Lower leg skin (tissue), 4 donors: ENCODE data around the gene UBR3. TPM values are rescaled to one million over a fixed set of nuclear protein-coding genes. Genes with fewer than 3 reads are reported as not detected.
"Not testable (repeated sequence)": the region's sequence is repeated elsewhere in the genome, so short reads cannot be mapped to it uniquely, and the experiment has no call there.

ENCODE experiments used
- DNase-seq, 2 donors: peaks; one replicate each; pipeline ENCODE4 v3.0.0-alpha.2; 2019; ENCODE audit warnings: low spot score in 2 of 2
- H3K4me3 ChIP-seq: fragments of 200-600 bp; sonication (generic); 2 replicates; pipeline ENCODE4 v1.5.1; 2017; ENCODE audit warnings: mild to moderate bottlenecking, low read depth; ENCODE audit not compliant: poor library complexity, severe bottlenecking
- POLR2A ChIP-seq, 2 donors: fragments of 450-650 bp; IDR thresholded peaks; one replicate each; pipeline ENCODE4 v1.6.1; 2016 to 2017; ENCODE audit warnings: antibody characterized with exemption in 2 of 2, mild to moderate bottlenecking in 1 of 2, moderate library complexity in 1 of 2
- WGBS, 2 donors: methylation state at CpG; one replicate each; pipeline ENCODE4 v1.1.5; 2018; 5-methylcytosine and 5-hydroxymethylcytosine counted together
- intact Hi-C: fragments of 100-400 bp; cut with DNase I; formaldehyde crosslinking; loops from one replicate; pipeline ENCODE4 v1.15.0; 2023; ENCODE audit warnings: low total_unique reads
- total RNA-seq, 4 donors: library from RNA; depleted of rRNA; stranded (reverse); fragments of >200 nt; gene quantifications; one replicate each; pipeline ENCODE4 v1.1.0, GENCODE V29; 2016
- TF ChIP-seq, protein P1 (sequence below), 3 donors: fragments of 450-650 bp; IDR thresholded peaks; one replicate each; pipeline ENCODE4 v1.5.1; 2016; ENCODE audit warnings: antibody characterized with exemption in 3 of 3, mild to moderate bottlenecking in 3 of 3, moderate library complexity in 2 of 3

Gene UBR3
- total RNA-seq, 4 donors from 2014 or later: 40.8 to 64.7 (median 50.5) TPM

GRCh38 chr2:169834401-169834800 lies 7.1 kb downstream of the UBR3 start:
- no peak overlapping the region for H3K4me3 ChIP-seq
- TF ChIP-seq, protein P1, sequence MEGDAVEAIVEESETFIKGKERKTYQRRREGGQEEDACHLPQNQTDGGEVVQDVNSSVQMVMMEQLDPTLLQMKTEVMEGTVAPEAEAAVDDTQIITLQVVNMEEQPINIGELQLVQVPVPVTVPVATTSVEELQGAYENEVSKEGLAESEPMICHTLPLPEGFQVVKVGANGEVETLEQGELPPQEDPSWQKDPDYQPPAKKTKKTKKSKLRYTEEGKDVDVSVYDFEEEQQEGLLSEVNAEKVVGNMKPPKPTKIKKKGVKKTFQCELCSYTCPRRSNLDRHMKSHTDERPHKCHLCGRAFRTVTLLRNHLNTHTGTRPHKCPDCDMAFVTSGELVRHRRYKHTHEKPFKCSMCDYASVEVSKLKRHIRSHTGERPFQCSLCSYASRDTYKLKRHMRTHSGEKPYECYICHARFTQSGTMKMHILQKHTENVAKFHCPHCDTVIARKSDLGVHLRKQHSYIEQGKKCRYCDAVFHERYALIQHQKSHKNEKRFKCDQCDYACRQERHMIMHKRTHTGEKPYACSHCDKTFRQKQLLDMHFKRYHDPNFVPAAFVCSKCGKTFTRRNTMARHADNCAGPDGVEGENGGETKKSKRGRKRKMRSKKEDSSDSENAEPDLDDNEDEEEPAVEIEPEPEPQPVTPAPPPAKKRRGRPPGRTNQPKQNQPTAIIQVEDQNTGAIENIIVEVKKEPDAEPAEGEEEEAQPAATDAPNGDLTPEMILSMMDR (IDR thresholded peaks at IDR 0.05): no peak
- no peak for TF ChIP-seq POLR2A (IDR thresholded peaks at IDR 0.05)
- intact Hi-C loops: no loop called here
- no peak for DNase-seq
- WGBS, 2 donors: 78 to 84% methylated on average over 1 of the region's 1 CpG

GRCh38 chr2:169838743-169839489 lies 11.7 kb downstream of the UBR3 start:
- TF ChIP-seq POLR2A (IDR thresholded peaks at IDR 0.05): no peak
- TF ChIP-seq, protein P1 (IDR thresholded peaks at IDR 0.05): no peak

GRCh38 chr2:169839954-169840746 lies 12.9 kb downstream of the UBR3 start:
- intact Hi-C loops: no loop called here

More at GRCh38 chr2:169838743-169839489, 11.7 kb downstream of the UBR3 start:
- no peak for DNase-seq
- no peak overlapping the region for H3K4me3 ChIP-seq
- 91 to 97% methylated on average over 2 of the region's 2 CpGs for WGBS, 2 donors
- intact Hi-C loops: no loop called here

GRCh38 chr2:169840747-169841142 lies 13.5 kb downstream of the UBR3 start:
- H3K4me3 ChIP-seq: no peak overlapping the region
- intact Hi-C loops: no loop called here
- 87 to 88% methylated on average over 2 of the region's 2 CpGs for WGBS, 2 donors
- DNase-seq: no peak
- no peak for TF ChIP-seq POLR2A (IDR thresholded peaks at IDR 0.05)
- TF ChIP-seq, protein P1 (IDR thresholded peaks at IDR 0.05): no peak

More at GRCh38 chr2:169839954-169840746, 12.9 kb downstream of the UBR3 start:
- TF ChIP-seq, protein P1 (IDR thresholded peaks at IDR 0.05): no peak
- no peak for TF ChIP-seq POLR2A (IDR thresholded peaks at IDR 0.05)
- 85 to 94% methylated on average over 10 of the region's 10 CpGs for WGBS, 2 donors
- no peak for DNase-seq
- H3K4me3 ChIP-seq: no peak overlapping the region

DNA sequence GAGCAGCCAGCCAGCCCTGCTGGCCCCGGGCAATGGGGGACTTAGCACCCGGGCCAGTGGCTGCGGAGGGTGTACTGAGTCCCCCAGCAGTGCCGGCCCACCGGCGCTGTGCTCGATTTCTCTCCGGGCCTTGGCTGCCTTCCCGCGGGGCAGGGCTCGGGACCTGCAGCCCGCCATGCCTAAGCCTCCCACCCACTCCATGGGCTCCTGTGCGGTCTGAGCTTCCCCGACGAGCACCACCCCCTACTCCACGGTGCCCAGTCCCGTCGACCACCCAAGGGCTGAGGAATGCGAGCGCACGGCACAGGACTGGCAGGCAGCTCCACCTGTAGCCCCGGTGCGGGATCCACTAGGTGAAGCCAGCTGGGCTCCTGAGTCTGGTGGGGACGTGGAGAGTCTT lies 14.4 kb downstream of the UBR3 start:
- intact Hi-C loops, DNase-seq, H3K4me3 ChIP-seq: not testable (repeated sequence)
- 97 to 99% methylated on average over 13 to 14 of the region's 24 CpGs for WGBS, 2 donors

DNA sequence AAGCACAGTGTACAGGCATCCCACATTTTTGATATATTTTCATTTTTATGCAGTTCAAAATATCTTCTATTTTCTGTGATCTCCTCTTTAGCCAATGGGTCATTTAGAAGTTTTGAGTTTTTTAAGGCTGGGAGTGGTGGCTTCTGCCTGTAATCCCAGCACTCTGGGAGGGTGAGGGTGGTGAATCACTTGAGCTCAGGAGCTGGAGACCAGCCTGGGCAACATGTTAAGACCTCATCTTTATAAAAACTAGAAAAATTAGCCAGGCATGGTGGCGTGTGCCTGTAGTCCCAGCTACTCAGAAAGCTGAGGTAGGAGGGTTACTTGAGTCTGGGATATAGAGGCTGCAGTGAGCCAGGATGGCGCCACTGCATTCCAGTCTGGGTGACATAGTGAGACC lies 17.8 kb downstream of the UBR3 start:
- DNase-seq: no peak
- no peak overlapping the region for H3K4me3 ChIP-seq
- intact Hi-C loops: no loop called here
- TF ChIP-seq, protein P1 (IDR thresholded peaks at IDR 0.05): no peak
- no peak for TF ChIP-seq POLR2A (IDR thresholded peaks at IDR 0.05)
- WGBS, 2 donors: 90% methylated on average over 2 of the region's 2 CpGs

DNA sequence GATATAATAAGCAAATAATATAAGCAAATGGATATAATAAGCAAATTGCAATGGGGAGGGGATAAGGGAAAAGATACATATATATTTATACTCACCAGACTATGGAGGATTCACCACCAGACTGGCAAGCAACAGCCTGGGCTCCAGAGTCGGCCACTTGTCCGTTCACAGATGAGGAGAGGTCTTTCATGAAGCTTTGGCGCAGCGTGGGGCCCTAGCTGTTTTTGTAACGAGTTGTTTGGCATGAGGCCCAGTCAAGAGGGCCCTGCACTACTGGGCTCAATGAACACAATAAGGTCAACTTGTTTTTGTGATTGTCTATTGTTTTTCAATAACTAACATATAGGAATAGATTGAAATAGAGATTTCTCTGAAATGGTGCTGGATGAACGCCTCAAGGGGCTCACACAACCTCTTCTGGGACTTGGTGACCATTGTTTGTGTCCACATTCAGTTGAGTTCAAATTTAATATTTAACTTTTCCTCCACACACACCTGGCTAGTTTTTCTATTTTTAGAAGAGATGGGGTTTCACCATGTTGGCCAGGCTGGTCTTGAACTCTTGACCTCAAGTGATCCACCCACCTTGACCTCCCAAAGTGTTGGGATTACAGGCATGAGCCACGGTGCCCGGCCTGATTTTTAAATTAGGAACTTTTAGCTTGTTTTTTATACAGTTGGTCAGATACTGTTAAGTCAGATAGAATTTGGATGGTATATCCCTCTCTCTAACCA lies 21.9 kb downstream of the UBR3 start:
- WGBS, 2 donors: 87 to 92% methylated on average over 8 of the region's 8 CpGs
- intact Hi-C loops, H3K4me3 ChIP-seq: not testable (repeated sequence)

More for the DNA sequence above, 21.9 kb downstream of the UBR3 start:
- DNase-seq: not testable (repeated sequence)
